Testis (tissue), 2 donors: ENCODE results near the gene PINLYP.

Source experiments
- CTCF ChIP-seq, 3 experiments: fragments of 450-650 bp in 2 of 3; fragments of 200-600 bp in 1 of 3; sonication (generic) in 1 of 3; IDR thresholded peaks; one replicate each; pipeline ENCODE4 v1.5.1; 2016 to 2019; ENCODE audit warnings: antibody characterized with exemption in 3 of 3, mild to moderate bottlenecking in 2 of 3, moderate library complexity in 1 of 3
- POLR2A ChIP-seq: fragments of 450-650 bp; IDR thresholded peaks from one replicate; pipeline ENCODE4 v1.6.1; 2017; ENCODE audit warnings: antibody characterized with exemption, mild to moderate bottlenecking, moderate library complexity

- no peak for TF ChIP-seq POLR2A
- no peak for TF ChIP-seq CTCF (IDR thresholded peaks at IDR 0.05)
These were observed 21.9 kb upstream of the PINLYP start for GRCh38 chr19:43553656-43554055.
